Endothelial cell of umbilical vein (primary cell): ENCODE measurements around the gene TMEM239.

Experiments
- EZH2 ChIP-seq: IDR thresholded peaks from 2 replicates; pipeline ENCODE4 v1.6.1; 2012; ENCODE audit warnings: borderline replicate concordance, low read depth, mild to moderate bottlenecking, moderate library complexity, low read length, inconsistent platforms; ENCODE audit not compliant: severe bottlenecking
- POLR2A ChIP-seq: IDR thresholded peaks from 2 replicates; pipeline ENCODE4 v1.6.1; 2012; ENCODE audit warnings: low read depth, mild to moderate bottlenecking, control low read depth, low read length
- POLR2AphosphoS5 ChIP-seq: IDR thresholded peaks from 2 replicates; pipeline ENCODE4 v1.6.1; 2012; ENCODE audit warnings: low read depth, mild to moderate bottlenecking, control low read depth, low read length, moderate library complexity; ENCODE audit not compliant: insufficient read depth

DNA sequence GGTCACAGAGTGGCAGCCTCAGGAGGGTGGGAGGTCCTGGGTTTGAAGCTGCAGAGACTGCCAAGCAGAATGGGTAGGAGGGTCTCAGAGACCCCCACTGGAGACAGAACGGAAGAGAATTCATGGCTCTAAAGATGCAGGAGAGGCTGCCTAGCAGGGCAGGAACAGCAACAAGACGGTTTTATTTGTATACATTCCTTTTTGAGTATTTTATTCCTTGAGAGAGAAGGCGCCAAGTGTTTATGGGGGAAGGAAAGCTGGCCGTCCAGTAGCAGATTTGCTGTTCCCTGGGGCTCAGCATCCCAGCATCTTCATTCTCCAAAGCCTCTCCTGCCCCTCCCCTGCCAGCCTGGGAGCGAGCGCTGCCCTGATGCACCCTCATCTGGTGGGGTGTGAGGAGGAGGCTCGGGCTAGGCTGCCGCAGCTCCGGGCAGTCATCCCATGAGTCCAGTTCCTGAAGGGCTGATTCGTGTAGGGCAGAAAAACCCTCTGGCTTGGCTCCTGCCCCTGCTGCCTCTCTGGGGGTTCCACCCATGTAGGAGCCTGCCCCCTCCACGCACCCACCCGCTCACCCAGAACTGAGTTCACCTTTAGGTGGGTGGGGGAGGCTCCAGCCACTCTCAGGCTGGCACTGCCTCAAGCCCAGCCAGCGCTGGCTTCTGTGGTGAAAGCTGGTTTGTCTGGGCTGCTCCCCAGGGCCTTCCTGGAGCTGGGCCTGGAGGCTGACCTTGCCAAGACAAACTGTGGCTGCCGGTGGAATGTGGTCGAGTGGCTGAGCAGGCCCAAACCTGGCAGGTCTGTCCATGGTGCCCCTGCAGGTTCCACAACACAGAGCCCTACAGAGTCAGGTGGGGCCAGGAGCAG lies 48.2 kb upstream of the TMEM239 start:
- no peak for TF ChIP-seq EZH2
- no peak for TF ChIP-seq POLR2AphosphoS5
- TF ChIP-seq POLR2A: no peak
